ENCODE results near the gene ZFP36. TPM values are rescaled to one million over a fixed set of nuclear protein-coding genes. Genes with fewer than 3 reads are reported as not detected.
"Not testable (repeated sequence)": the region's sequence is repeated elsewhere in the genome, so short reads cannot be mapped to it uniquely, and the experiment has no call there.

ZFP36 gene
- total RNA-seq, 1 donor from 2014 or later: 15.4 TPM

GRCh38 chr19:39445196-39446111, 38.8 kb downstream of the ZFP36 start, which contains the start of gene SUPT5H:
TSS of gene SUPT5H (plus strand) at chr19:39445582. CDS start at chr19:39445891, 309 bp downstream.
- peak; percentile 99 for DNase-seq (ENCODE audit: low spot score)

GRCh38 chr19:39446365-39447084, 39.9 kb downstream of the ZFP36 start:
- no peak for DNase-seq (ENCODE audit: low spot score)

- no peak for DNase-seq (ENCODE audit: low spot score)
These were observed 41.6 kb downstream of the ZFP36 start for GRCh38 chr19:39448271-39448670.

- DNase-seq (ENCODE audit: low spot score): no peak
These were observed 42.6 kb downstream of the ZFP36 start for GRCh38 chr19:39449116-39449797.

- not testable (repeated sequence) for DNase-seq (ENCODE audit: low spot score)
These were observed 44.6 kb downstream of the ZFP36 start for GRCh38 chr19:39451257-39451656.

Other genes with a start within 250 kb of the ZFP36 start
- gene NCCRP1, start 209.9 kb upstream of the ZFP36 start, total RNA-seq (ENCODE audit: insufficient read depth, low replicate concordance): 1.4 TPM
- not detected for gene SYCN, start 202.6 kb upstream of the ZFP36 start, total RNA-seq (ENCODE audit: insufficient read depth, low replicate concordance)
- not detected for gene IFNL3, start 161.8 kb upstream of the ZFP36 start, total RNA-seq (ENCODE audit: insufficient read depth, low replicate concordance)
- gene IFNL4, start 158.0 kb upstream of the ZFP36 start, total RNA-seq (ENCODE audit: insufficient read depth, low replicate concordance): not detected
- not detected for gene IFNL2, start 138.5 kb upstream of the ZFP36 start, total RNA-seq (ENCODE audit: insufficient read depth, low replicate concordance)
- gene IFNL1, start 110.4 kb upstream of the ZFP36 start, total RNA-seq (ENCODE audit: insufficient read depth, low replicate concordance): not detected
- 4.8 TPM for gene LRFN1, start 86.0 kb upstream of the ZFP36 start, total RNA-seq (ENCODE audit: insufficient read depth, low replicate concordance)
- 7.9 TPM for gene GMFG, start 70.8 kb upstream of the ZFP36 start, total RNA-seq (ENCODE audit: insufficient read depth, low replicate concordance)
- 35.9 TPM for gene SAMD4B, start 64.4 kb upstream of the ZFP36 start, total RNA-seq (ENCODE audit: insufficient read depth, low replicate concordance)
- gene PAF1, start 15.7 kb upstream of the ZFP36 start, total RNA-seq (ENCODE audit: insufficient read depth, low replicate concordance): 12.5 TPM
- 13.7 TPM for gene MED29, start 15.5 kb upstream of the ZFP36 start, total RNA-seq (ENCODE audit: insufficient read depth, low replicate concordance)
- gene PLEKHG2, start 5.8 kb downstream of the ZFP36 start, total RNA-seq (ENCODE audit: insufficient read depth, low replicate concordance): 37.8 TPM
- gene RPS16, start 29.1 kb downstream of the ZFP36 start, total RNA-seq (ENCODE audit: insufficient read depth, low replicate concordance): 87.2 TPM
- gene SUPT5H, start 38.7 kb downstream of the ZFP36 start, total RNA-seq (ENCODE audit: insufficient read depth, low replicate concordance): 41.4 TPM
- gene TIMM50, start 74.0 kb downstream of the ZFP36 start, total RNA-seq (ENCODE audit: insufficient read depth, low replicate concordance): 109 TPM
- not detected for gene DLL3, start 92.1 kb downstream of the ZFP36 start, total RNA-seq (ENCODE audit: insufficient read depth, low replicate concordance)
- gene SELENOV, start 108.3 kb downstream of the ZFP36 start, total RNA-seq (ENCODE audit: insufficient read depth, low replicate concordance): not detected
- 11.3 TPM for gene EID2B, start 126.0 kb downstream of the ZFP36 start, total RNA-seq (ENCODE audit: insufficient read depth, low replicate concordance)
- gene EID2, start 133.3 kb downstream of the ZFP36 start, total RNA-seq (ENCODE audit: insufficient read depth, low replicate concordance): 10.1 TPM
- gene LGALS13, start 195.7 kb downstream of the ZFP36 start, total RNA-seq (ENCODE audit: insufficient read depth, low replicate concordance): not detected
- not detected for gene LGALS16, start 249.1 kb downstream of the ZFP36 start, total RNA-seq (ENCODE audit: insufficient read depth, low replicate concordance)

All from umbilical cord (tissue), 2 donors.